OCI-LY3 (cell line): ENCODE data around the gene RRAD.

Source experiments
- CTCF ChIP-seq: fragments of 200-600, 300-600 bp; sonication (generic); IDR thresholded peaks from 2 replicates; pipeline ENCODE4 v1.5.1; 2014; ENCODE audit warnings: antibody characterized with exemption, low read length, low read depth
- EZH2phosphoT487 ChIP-seq: fragments of 200-600 bp; shearing (Covaris generic); IDR thresholded peaks from 2 replicates; pipeline ENCODE4 v1.6.1; 2018; ENCODE audit warnings: antibody characterized with exemption, mixed run types, low read depth

GRCh38 chr16:66946974-66947301 lies 21.6 kb upstream of the RRAD start:
- TF ChIP-seq CTCF (no peak), EZH2phosphoT487 (no peak)
